NCI-H1694 treated with DMSO at 0.1 percent for 48 hours (cell line): Measurements from ENCODE around the gene KIAA1328.
"Not testable (repeated sequence)": the region's sequence is repeated elsewhere in the genome, so short reads cannot be mapped to it uniquely, and the experiment has no call there.

ENCODE experiments used
- DNase-seq: peaks from one replicate; lab custom pipeline; 2025; lab: John Stamatoyannopoulos, UW

KIAA1328 gene

DNA sequence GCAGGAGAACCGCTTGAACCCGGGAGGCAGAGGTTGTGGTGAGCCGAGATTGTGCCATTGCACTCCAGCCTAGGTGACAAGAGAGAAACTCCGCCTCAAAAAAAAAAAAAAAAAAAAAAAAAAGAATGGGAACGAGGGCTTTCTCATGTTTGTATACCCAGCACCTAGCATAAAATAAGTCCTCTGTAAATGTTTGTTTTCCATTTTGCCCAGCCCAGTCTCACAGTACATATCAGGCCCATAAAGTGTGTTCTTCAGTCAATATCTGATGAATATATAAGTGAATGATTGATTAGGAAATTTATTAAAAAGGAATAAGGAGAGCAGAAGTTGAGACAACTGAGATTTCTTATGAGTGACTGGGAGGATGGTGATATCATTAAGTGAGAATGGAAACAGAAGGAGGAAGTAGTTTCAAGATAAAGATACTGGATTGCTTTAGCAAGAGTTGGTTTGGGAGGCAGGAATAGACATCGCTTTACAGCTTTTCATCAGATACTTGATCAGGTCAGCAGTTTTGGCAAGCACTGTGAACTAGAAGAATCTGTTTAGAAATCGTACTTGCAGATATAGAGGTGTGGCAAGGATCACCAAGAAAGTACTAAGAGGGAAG lies 327.5 kb downstream of the KIAA1328 start:
- DNase-seq: no peak

DNA sequence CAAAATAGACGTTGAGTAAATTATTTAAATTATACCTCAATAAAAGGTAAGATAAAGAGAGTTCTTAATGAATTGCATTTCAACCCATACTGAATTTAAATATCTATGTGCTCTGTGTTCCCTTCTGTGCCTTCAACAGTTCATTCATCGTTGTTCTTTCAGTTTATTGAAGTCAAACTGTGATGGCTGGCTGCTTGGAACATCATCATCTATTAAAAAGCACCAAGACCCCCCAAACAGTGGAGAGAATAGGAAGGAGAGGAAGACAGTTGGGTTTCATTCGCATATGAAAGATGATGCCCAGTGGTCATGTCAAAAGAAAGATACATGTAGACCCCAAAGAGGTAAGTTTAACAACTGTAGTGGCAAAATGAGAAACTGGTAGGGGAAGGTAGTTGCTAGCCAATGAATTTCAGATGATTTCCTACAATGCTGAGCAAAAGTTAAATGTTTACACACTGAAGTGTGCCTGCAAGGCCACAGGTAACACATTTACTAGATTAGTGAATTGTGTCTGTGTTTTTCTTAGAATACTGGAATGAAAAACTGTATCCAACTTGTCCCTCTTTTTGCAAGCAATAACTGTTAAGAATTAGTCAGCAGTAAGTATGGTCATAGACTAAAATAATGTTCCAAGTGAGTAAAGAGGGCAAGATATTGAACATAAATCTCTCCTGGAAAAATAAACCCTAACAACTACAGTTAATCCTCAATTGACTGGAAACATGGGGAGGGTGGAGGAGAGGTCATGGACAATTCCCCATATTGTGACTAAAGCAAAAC lies 331.3 kb downstream of the KIAA1328 start:
- no peak for DNase-seq

DNA sequence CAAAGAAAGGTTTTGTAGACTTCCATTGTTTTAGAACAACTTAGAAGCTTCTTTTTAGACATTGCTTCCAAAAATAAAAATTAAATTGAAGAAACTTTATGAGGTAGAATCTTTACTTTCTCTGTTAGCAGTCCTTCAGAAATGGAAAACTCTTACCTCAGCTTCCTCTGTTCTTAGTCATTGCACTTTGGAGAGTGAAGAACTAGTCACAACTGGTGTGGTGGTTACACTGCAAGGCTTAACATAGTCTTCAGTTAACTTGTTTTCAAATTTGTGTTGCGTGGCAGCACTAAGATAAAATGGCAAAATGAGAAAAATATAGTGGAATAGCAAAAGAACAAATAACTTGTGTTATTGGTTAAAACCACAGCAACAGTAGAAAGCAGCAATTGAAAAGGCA lies 332.6 kb downstream of the KIAA1328 start:
- no peak for DNase-seq

DNA sequence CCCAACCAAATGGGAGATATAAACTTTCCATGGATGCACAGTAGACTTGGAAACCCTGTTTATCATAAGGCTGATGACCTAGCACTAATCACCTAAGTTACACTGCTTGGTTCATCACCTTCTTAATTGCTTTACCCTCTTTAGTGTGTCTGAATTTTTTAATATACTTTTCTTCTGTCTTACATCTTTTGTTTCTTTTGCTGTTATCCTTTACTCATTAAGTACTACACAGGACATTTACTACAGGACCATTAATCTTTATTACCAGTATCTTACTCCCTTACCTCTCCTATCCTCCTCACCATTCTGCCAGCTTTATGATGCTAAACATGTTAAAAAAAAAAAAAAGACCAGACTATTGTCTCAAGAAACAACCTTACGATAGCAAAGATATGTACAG lies 333.6 kb downstream of the KIAA1328 start:
- no peak for DNase-seq

DNA sequence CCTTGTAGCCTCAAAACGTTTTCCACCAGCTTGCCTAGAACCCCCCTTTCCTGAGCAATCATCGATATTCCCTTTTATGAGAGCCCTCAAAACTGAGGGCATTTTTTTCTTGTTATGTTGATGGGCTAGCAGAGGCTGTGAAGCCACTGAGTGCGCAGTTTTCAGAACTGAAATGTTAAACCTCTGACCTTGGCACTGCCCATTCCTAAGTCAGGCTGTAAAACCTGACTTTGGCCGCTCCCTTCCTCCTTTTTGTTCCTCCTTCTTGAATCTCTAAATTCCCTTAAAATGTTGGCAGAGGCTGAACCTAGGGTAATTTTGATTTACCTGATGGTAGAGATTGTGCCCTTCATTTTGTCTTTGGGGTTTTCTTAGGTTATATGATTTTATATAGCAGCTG lies 334.2 kb downstream of the KIAA1328 start:
- no peak for DNase-seq

DNA sequence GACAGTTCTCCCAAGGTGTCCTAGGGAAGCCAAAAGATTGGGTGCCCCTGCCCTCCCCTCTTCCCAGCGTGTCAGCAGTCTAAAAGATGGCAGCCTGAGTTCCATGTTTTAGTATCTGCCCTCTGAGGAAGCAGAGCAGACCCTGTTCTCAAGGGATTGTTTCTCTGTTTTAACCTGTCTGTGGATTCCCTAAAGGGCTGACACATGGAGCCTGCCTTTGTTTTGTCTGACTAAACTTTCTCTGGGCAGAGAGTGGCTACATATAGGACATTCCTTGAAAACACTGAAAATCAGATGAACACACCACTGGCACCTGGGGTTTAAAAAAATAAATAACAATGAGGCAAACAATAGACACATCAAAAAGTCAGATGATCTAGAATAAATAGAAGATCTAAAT lies 337.6 kb downstream of the KIAA1328 start:
- no peak for DNase-seq

DNA sequence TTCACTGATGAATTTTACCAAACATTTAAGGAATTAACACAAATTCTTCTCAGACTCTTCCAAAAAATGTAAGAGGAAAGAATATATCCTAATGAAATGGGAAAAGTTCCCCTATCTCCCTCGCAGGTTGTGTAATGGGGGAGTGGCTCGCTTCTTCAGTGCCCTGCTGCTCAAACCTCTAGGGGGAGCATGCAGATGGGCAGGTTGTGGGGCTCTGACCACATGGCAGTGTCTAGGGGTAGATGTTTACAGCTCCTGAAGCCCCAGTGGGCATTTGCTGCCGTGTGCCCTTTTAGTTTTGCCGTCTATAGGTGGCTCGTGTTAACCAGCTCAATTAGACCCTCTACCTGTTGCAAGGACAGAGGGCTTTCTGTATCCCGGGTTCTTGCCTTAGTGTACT lies 338.0 kb downstream of the KIAA1328 start:
- not testable (repeated sequence) for DNase-seq

DNA sequence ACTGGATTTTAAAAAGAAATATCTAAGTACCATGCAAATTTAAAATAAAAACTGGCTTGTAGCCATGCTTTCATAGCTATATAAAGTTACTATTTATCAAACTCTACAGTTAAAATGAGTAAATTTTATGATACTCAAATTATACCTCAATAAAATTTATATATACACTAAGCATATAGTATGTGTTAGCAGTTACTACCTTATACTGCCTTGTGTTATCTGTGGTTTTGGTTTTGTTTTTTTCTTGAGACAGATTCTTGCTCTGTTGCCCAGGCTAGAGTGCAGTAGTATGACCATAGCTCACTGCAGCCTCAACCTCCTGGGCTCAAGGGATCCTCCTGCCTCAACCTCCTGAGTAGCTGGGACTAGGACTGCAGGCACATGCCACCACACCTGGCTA lies 342.1 kb downstream of the KIAA1328 start:
- no peak for DNase-seq

DNA sequence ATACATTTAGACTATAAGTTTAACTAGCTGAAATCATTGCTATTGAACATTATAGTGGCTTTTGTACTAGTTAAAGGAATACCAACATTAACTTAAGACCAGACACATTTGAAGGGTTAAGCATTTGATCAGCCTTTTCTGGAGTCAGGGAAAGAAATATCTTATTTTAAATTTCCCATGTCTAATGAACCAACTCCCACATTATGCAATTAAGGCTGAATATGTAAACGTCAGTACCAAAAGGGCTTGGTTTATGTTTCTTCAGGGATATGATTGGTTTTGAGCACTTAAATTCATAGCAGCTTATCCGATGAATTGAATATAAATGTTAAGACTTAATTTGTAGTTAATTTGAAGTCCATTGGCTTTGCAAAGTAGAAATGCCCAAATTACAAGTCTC lies 344.5 kb downstream of the KIAA1328 start:
- no peak for DNase-seq

DNA sequence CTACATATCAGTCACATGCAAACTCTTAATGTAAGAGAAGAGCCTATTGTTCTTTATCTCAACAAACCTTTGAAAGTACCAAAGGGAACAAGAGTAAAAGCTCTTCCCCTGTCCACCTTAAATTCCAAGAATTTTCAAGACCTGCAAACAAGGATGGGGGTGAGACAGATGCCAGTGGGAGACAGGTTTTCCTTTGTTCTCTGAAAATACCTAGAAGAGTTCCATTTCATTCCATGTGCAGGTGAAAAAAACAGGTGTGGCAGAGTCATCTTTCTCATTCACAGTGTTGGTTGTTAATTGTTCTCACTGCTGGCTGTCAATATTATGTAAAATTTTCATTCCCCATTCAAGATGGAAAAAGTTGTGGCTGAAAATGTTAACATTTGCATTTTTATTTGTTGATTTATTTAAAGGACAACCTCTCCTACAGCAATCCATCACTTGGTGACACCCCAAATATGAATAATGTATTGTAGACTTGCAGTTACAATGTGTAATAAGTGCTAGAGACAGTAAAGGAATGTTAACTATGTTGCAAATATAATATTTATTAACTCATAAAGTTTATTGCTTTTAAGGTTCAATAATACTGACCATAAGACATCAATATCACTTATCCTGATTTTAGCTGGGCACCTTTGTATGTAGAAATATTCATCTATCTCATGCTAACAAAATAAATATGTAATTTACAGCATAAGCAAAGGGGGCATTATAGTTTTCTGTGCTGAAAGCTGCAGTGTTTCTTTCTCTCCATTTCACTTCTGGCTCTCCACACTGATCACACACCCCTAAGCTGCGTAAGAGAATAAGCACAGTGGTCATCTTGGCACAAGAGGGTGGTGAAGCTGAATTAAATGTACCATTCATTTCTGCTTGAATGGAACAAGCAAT lies 347.0 kb downstream of the KIAA1328 start:
- DNase-seq: no peak

DNA sequence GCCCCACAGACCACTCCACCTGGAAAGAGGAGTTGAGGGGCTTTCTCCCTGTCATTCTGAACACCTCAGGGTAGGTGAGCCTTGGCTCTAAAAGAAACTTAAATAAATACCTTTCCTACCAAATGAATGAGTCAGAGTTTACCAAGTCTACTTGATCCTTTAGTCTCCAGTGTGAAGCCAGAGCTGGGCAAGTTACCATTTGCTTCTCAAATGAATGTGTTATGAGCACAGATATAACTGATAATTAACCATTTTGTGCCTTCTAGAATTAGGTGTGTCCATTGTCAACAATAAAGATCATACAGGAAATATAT lies 347.7 kb downstream of the KIAA1328 start:
- DNase-seq: no peak

DNA sequence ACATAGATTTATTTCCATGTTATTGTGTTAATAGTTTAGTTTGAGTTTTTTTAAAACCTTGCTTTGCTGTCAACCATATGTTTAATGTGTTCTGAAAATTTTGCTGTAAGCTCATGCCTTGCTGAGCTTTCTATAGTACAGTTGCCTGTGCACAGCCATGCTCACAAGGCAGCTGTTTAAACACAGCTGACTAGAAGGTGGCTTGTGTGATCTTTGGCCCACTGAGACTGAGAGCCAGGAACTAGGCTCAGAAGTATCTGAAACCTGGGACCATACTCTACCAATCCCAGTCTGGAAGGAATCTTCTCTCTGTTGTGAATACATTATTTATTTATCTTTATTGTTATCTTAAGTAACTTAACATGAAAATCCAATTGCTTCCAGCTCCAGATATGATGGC lies 350.5 kb downstream of the KIAA1328 start:
- no peak for DNase-seq

DNA sequence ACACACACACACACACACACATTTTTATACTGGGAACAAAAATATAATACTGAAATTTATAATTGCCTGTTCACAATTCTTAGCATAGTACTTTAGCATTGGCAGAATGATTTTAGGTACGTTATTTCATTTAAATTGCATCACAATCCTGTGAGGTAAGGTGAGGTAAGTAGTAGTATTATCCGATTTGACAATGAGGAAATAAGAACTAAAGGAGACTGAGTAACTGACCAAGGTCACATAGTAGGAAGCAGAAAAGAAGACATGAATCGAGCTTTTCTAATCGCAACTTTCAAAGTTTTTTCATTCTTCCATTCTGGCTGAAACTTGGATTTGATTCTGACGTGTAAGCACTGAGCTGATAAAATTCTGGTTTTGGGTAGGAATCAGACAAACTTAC lies 351.2 kb downstream of the KIAA1328 start:
- DNase-seq: no peak

DNA sequence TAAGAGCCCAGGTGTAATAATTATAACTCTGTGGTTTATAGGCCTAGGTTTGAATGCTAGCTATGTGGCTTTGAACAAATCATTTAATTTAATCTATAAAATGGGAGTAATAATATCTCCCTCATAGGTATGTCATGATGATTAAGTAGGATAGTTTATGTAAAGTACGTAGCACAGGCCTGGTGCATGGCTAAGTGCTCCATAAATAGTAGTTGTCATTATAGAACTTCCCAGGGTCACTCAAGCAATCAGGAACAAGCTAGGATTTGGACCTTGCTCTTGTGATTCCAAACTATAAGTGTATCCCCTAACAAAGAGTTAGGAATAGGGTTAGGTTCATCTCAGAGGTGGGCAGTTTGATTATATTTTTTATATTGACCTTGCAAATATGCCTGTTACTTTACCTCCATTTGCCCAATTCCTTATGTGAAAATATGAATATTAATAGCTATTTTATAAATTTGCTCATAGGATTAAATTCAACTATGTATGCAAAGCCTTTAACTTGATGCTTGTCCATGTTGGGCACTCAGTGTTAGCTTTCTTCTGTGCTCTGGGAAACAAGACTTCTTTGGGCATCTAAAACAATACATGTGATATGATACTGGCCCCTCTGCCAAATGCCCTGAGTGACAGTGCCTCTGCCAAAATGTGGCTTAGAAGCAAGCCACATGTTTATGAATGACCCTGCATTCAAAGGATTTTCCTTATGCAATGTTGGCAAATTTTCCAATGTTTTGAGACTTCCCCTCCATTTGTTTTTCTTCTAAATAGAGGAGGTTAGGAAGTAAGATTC lies 353.6 kb downstream of the KIAA1328 start:
- no peak for DNase-seq

DNA sequence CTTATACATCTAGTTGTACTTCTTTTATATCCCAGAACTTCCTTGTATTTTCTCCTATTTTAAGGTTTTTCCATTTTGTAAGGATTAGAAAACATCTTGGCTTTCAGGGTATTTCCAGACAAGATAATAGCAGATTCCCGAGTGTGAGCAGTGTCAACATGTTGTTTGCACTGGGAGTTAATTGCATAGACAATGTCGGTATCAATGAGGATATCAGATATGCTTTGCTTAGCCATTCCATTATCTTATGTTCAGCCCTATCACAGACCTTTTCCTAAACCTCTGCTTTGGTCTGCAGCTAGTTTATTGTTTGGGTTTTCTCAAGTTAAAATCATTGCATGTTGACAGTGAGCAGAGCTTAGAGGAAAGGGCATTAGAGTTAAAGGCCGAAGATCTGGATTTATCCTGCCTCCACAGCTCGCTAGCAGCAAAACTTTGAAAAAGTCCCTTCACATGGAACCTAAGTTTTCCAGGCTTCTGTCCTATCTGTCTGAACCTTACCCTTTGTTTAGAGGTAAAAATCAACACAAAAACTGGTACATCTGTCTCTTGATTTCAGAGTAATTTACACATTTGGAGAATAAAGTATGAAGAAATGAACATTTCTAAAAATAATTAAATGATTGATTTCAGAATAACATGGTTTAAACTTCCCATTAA lies 355.4 kb downstream of the KIAA1328 start:
- DNase-seq: no peak

DNA sequence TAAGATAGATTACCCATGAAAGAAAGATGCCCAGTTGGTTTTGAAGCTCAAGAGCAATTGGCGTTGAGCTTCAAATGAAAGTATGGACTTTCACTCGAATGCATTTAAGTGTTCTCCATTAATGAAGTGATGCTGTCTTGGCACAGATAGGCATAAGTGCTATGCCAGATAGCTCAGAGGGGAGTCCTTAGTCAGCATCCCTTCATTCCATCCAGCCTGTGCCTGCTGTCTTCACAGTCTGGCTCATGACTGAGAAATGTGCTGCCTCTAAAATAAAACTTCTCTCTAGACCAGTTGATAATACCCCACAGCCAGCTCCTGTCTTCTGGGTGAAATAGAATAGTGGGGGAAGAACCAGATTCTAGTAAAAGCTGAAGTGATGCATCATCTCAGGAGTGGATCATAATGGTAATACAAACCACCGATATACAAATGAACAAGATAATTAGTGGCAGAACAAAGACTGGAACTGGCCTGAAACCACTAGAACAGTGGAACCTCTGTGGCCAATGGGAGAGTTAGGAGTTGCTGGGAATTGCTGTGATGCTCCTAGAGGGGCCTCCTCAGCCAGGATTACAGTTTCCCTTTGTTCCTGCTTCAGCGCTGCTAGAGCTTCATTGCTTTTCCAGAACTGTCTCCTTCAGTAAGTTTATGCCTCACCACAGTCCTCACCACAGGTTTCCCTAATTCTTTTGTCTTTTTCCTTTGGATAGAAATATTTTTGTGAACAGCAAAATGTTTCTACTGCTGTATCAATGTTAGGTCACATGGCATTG lies 359.3 kb downstream of the KIAA1328 start:
- DNase-seq: no peak

DNA sequence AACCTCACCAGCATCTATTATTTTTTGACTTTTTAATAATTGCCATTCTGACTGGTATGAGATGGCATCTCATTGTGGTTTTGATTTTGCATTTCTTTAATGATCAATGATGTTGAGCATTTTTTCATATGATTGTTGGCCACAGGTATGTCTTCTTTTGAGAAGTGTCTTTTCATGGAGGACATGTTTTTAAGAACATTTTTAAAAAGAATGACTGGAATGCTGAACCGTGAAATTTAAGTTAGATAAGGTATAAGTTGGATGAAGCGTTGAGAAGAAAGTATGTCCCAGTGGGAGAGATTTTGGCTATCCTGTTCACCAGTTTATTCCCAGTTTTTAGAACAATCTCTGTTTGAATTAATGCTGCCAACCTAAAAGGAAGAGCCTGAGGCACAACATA lies 370.8 kb downstream of the KIAA1328 start:
- DNase-seq: no peak

DNA sequence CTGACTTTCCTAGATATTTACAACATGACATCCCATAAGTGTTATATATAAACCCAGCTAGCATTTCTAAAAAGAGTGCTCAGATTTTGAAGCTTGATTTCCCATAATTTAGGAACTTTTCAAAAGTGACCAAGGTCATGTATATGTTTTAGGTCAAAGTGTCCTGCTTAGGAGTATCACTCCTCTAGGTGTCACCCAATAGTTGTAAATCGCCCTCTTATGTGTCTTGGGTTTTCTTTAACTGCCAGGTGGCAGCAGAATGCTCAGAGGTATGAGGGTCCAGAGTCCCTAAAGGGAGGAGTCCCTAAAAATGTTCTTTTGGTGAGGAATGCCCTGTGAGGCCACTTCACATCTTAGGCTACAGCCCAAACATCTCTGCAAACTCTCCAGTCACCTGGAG lies 378.4 kb downstream of the KIAA1328 start:
- DNase-seq: no peak

DNA sequence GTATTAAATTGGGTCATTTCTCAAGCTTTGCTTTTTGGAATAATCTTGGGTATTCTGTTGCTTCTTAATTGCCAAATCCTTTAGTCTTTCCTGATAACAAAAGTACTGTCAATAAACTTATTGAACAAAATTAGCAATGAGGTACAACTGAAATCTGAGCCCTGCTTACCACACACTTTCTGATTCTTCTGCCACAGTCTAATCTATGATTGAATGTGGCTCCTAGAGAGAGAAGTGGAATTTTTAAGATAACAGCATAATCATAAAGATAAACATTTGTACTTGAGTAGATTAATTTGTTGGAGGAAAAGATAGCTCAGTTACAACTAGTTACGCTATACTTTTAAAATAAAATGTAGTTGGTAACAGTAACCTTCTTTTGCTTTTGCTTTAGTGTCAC lies 381.9 kb downstream of the KIAA1328 start:
- DNase-seq: no peak

DNA sequence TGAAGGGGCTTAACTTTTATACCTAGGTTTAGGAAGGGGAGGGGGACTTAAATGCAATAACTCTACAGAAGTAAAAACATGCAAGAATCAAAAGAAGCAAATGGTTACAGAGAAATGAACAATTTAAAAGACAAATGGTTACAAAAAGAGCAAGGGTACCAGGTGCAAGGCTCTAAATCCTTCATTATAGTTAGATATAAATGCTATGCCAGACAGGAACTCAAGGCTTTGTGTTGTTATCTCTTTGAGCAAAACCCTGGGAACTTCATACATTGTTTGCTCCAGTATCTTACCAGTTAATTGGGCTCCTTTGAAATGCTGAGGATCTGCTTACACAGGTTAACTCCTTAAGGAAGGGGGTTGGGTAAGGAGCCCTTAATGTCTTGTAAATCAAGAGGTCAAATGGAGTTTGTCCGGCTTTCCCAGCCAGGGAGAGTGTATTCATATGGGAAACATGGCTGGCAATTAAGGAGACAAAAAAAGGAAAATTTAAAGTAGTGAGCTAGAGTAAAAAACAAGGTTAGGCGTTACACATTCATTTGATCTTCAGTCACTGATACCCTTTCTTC lies 389.2 kb downstream of the KIAA1328 start:
- no peak for DNase-seq

DNA sequence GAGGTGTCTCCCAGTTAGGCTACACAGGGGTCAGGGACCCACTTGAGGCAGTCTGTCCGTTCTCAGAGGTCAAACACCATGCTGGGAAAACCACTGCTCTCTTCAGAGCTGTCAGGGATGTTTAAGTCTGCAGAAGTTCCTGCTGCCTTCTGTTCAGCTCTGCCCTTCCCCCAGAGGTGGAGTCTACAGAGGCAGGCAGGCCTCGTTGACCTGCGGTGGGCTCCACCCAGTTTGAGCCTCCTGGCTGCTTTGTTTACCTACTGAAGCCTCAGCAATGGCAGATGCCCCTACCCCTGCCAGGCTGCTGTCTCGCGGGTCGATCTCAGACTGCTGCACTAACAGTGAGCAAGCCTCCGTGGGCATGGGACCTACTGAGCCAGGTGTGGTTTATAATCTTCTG lies 390.3 kb downstream of the KIAA1328 start:
- DNase-seq: no peak
